Stimulated activated CD8-positive, alpha-beta memory T cell treated with anti-CD3 and anti-CD28 coated beads, Interleukin-2, amount 100 ng/mL, for 48 hours (primary cell): ENCODE data around the gene ZNF549.
"Not testable (repeated sequence)": the region's sequence is repeated elsewhere in the genome, so short reads cannot be mapped to it uniquely, and the experiment has no call there.

Experiments used
- DNase-seq, 2 donors: peaks; one replicate each; pipeline ENCODE4 v3.0.0-alpha.2; 2020; ENCODE audit warnings: low read depth in 2 of 2

The ZNF549 gene

GRCh38 chr19:57527136-57527881 lies at the start of gene ZNF549:
Gene ZNF549 (plus strand): TSS chr19:57527356. CDS start chr19:57527574, 218 bp downstream.
- DNase-seq: peak; percentile 80 to 82

GRCh38 chr19:57487477-57488298 lies 39.5 kb upstream of the ZNF549 start, which contains the start of gene ZNF419:
Gene ZNF419 (plus strand): TSS chr19:57487750. CDS start chr19:57487951, 201 bp downstream.
- peak; percentile 83 to 93 for DNase-seq

- DNase-seq: not testable (repeated sequence)
These were observed 38.9 kb upstream of the ZNF549 start for GRCh38 chr19:57488299-57488644.

- DNase-seq: not testable (repeated sequence)
These were observed 27.9 kb upstream of the ZNF549 start for GRCh38 chr19:57499332-57499679.

- peak; percentile 93 to 94 for DNase-seq
These were observed 27.3 kb upstream of the ZNF549 start, which contains the start of gene ZNF773 for GRCh38 chr19:57499680-57500395. Gene ZNF773 (plus strand): TSS chr19:57499938. CDS start chr19:57500081, 143 bp downstream.

GRCh38 chr19:57500400-57500799 lies 26.8 kb upstream of the ZNF549 start:
- DNase-seq: not testable (repeated sequence)

GRCh38 chr19:57506163-57506562 lies 21.0 kb upstream of the ZNF549 start:
- no peak for DNase-seq

GRCh38 chr19:57511484-57511883 lies 15.7 kb upstream of the ZNF549 start:
- DNase-seq: no peak

- no peak for DNase-seq
These were observed 14.3 kb upstream of the ZNF549 start for GRCh38 chr19:57512845-57513244.

- DNase-seq: no peak
These were observed 11.9 kb upstream of the ZNF549 start for GRCh38 chr19:57515255-57515654.

GRCh38 chr19:57518021-57518420 lies 9.1 kb upstream of the ZNF549 start:
- DNase-seq: not testable (repeated sequence)

GRCh38 chr19:57537953-57538547 lies 10.9 kb downstream of the ZNF549 start:
- no peak for DNase-seq

GRCh38 chr19:57546513-57546912 lies 19.4 kb downstream of the ZNF549 start:
- no peak for DNase-seq

- no peak for DNase-seq
These were observed 25.3 kb downstream of the ZNF549 start for GRCh38 chr19:57552432-57552831.

GRCh38 chr19:57557659-57558058 lies 30.5 kb downstream of the ZNF549 start:
- DNase-seq: no peak

- no peak for DNase-seq
These were observed 31.4 kb downstream of the ZNF549 start for GRCh38 chr19:57558525-57558924.

- no peak for DNase-seq
These were observed 31.9 kb downstream of the ZNF549 start for GRCh38 chr19:57559008-57559403.

- peak; percentile 78 to 82 for DNase-seq
These were observed 32.4 kb downstream of the ZNF549 start, which contains the start of gene ZNF550 for GRCh38 chr19:57559404-57560025. Gene ZNF550 (minus strand): TSS chr19:57559863. CDS start chr19:57559682, 181 bp downstream.

GRCh38 chr19:57560049-57560491 lies 32.9 kb downstream of the ZNF549 start:
- DNase-seq: no peak

GRCh38 chr19:57563547-57563946 lies 36.4 kb downstream of the ZNF549 start:
- DNase-seq: no peak
